ENCODE data around the gene CACNA2D3. TPM values are rescaled to one million over a fixed set of nuclear protein-coding genes. Genes with fewer than 3 reads are reported as not detected.

The CACNA2D3 gene
- polyA plus RNA-seq, 1 donor from 2014 or later = 26.2 TPM

DNA sequence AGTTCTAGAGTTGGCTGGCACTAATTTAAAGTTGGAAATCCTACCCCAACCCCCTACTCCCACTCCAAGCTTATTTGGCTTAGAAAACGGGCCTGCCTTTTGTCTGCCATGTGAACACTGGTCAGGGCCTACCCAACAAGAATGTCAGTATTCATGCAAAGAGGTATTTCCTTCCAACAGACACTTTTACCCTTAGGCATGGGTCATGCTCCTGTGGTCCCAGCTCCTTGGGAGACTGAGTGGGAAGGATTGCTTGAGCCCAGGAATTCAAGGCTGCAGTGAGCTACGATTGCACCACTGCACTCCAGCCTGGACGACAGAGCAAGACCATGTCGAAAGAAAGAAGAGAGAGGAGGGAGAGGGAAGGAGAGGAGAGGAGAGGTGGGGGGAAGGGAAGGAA lies 943.0 kb downstream of the CACNA2D3 start:
- Histone ChIP-seq H2AFZ (ENCODE audit: low read depth, low read length) (no peak overlapping the region), H3K9ac (ENCODE audit: low read length) (no peak overlapping the region), H3F3A (ENCODE audit: insufficient read depth, low read length, poor library complexity, severe bottlenecking) (no peaks in the 10 kb centered on the region), H3K36me3 (ENCODE audit: insufficient read depth, low read length) (no peaks in the 10 kb centered on the region), H3K9me2 (ENCODE audit: insufficient read depth, low read length) (no peaks in the 10 kb centered on the region), H4K20me1 (ENCODE audit: insufficient read depth) (no peaks in the 10 kb centered on the region), H3K79me2 (replicated peaks; ENCODE audit: insufficient read depth, low read length) (no peaks in the 10 kb centered on the region), H3K4me2 (ENCODE audit: low read length) (no peak overlapping the region), H3K27me3 (ENCODE audit: insufficient read depth, low read depth, low read length) (no peaks in the 10 kb centered on the region), H3K27ac (ENCODE audit: low read length) (no peak overlapping the region), H3K9me3 (ENCODE audit: low read length) (no peaks in the 10 kb centered on the region), H3K4me3 (ENCODE audit: low read length) (no peak overlapping the region)
- TF ChIP-seq POLR2AphosphoS5 (IDR thresholded peaks at IDR 0.05) = no peak
- TF ChIP-seq EZH2 (IDR thresholded peaks at IDR 0.05; ENCODE audit: borderline replicate concordance, insufficient read depth, low read length, poor library complexity, severe bottlenecking) = no peak
- TF ChIP-seq TAF1 (IDR thresholded peaks at IDR 0.05; ENCODE audit: low read depth) = no peak
- no peak for TF ChIP-seq MXI1 (conservative IDR thresholded peaks at IDR 0.05; ENCODE audit: poor library complexity, severe bottlenecking)
- TF ChIP-seq EP300 (conservative IDR thresholded peaks at IDR 0.05; ENCODE audit: poor library complexity, severe bottlenecking) = no peak
- TF ChIP-seq, protein P1, sequence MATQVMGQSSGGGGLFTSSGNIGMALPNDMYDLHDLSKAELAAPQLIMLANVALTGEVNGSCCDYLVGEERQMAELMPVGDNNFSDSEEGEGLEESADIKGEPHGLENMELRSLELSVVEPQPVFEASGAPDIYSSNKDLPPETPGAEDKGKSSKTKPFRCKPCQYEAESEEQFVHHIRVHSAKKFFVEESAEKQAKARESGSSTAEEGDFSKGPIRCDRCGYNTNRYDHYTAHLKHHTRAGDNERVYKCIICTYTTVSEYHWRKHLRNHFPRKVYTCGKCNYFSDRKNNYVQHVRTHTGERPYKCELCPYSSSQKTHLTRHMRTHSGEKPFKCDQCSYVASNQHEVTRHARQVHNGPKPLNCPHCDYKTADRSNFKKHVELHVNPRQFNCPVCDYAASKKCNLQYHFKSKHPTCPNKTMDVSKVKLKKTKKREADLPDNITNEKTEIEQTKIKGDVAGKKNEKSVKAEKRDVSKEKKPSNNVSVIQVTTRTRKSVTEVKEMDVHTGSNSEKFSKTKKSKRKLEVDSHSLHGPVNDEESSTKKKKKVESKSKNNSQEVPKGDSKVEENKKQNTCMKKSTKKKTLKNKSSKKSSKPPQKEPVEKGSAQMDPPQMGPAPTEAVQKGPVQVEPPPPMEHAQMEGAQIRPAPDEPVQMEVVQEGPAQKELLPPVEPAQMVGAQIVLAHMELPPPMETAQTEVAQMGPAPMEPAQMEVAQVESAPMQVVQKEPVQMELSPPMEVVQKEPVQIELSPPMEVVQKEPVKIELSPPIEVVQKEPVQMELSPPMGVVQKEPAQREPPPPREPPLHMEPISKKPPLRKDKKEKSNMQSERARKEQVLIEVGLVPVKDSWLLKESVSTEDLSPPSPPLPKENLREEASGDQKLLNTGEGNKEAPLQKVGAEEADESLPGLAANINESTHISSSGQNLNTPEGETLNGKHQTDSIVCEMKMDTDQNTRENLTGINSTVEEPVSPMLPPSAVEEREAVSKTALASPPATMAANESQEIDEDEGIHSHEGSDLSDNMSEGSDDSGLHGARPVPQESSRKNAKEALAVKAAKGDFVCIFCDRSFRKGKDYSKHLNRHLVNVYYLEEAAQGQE (IDR thresholded peaks at IDR 0.05; ENCODE audit: borderline replicate concordance) = no peak
- no peak for TF ChIP-seq SMC3 (conservative IDR thresholded peaks at IDR 0.05; ENCODE audit: poor library complexity)
- TF ChIP-seq RAD21 (conservative IDR thresholded peaks at IDR 0.05) = no peak
- TF ChIP-seq, protein P2, sequence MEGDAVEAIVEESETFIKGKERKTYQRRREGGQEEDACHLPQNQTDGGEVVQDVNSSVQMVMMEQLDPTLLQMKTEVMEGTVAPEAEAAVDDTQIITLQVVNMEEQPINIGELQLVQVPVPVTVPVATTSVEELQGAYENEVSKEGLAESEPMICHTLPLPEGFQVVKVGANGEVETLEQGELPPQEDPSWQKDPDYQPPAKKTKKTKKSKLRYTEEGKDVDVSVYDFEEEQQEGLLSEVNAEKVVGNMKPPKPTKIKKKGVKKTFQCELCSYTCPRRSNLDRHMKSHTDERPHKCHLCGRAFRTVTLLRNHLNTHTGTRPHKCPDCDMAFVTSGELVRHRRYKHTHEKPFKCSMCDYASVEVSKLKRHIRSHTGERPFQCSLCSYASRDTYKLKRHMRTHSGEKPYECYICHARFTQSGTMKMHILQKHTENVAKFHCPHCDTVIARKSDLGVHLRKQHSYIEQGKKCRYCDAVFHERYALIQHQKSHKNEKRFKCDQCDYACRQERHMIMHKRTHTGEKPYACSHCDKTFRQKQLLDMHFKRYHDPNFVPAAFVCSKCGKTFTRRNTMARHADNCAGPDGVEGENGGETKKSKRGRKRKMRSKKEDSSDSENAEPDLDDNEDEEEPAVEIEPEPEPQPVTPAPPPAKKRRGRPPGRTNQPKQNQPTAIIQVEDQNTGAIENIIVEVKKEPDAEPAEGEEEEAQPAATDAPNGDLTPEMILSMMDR (IDR thresholded peaks at IDR 0.05; ENCODE audit: poor library complexity, severe bottlenecking) = no peak

DNA sequence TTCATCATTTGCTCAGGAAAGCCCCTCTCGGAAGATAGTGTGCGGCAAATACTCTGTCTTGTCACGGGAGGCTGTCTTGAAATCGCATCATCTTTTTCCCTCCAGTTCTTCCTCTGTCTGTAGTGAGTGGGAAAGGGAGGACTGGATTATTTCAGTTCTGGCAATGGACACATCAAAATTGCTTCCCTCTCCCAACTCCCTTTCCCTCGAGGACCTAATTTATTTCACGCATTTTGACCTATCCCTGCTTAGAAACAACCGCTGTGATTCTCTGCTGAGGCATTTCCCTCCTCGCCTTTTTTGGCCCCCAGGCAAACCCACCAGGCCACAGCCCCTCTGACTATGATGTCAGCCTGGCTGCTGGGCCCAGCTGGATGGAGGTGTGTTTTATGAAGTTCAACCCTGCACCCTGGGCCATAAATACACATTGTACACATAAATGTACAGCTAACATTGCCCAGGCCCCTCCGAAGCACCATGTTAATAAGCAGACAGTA lies 944.2 kb downstream of the CACNA2D3 start:
- H3K4me3 ChIP-seq (ENCODE audit: low read length) = no peak overlapping the region
- TF ChIP-seq RAD21 (conservative IDR thresholded peaks at IDR 0.05) = no peak
- TF ChIP-seq, protein P1 (IDR thresholded peaks at IDR 0.05; ENCODE audit: borderline replicate concordance) = no peak
- no peak for TF ChIP-seq EP300 (conservative IDR thresholded peaks at IDR 0.05; ENCODE audit: poor library complexity, severe bottlenecking)
- TF ChIP-seq, protein P2 (IDR thresholded peaks at IDR 0.05; ENCODE audit: poor library complexity, severe bottlenecking) = no peak
- no peak for TF ChIP-seq EZH2 (IDR thresholded peaks at IDR 0.05; ENCODE audit: borderline replicate concordance, insufficient read depth, low read length, poor library complexity, severe bottlenecking)
- TF ChIP-seq POLR2AphosphoS5 (IDR thresholded peaks at IDR 0.05) = no peak
- TF ChIP-seq TAF1 (IDR thresholded peaks at IDR 0.05; ENCODE audit: low read depth) = no peak
- TF ChIP-seq SMC3 (conservative IDR thresholded peaks at IDR 0.05; ENCODE audit: poor library complexity) = no peak
- H3K9ac ChIP-seq (ENCODE audit: low read length) = no peak overlapping the region
- no peaks in the 10 kb centered on the region for H4K20me1 ChIP-seq (ENCODE audit: insufficient read depth)
- no peaks in the 10 kb centered on the region for H3K36me3 ChIP-seq (ENCODE audit: insufficient read depth, low read length)
- H2AFZ ChIP-seq (ENCODE audit: low read depth, low read length) = no peak overlapping the region
- H3K27me3 ChIP-seq (ENCODE audit: insufficient read depth, low read depth, low read length) = no peaks in the 10 kb centered on the region
- no peak overlapping the region for H3K4me2 ChIP-seq (ENCODE audit: low read length)
- no peak overlapping the region for H3K27ac ChIP-seq (ENCODE audit: low read length)
- no peaks in the 10 kb centered on the region for H3K79me2 ChIP-seq (replicated peaks; ENCODE audit: insufficient read depth, low read length)
- no peaks in the 10 kb centered on the region for H3K9me3 ChIP-seq (ENCODE audit: low read length)
- H3K9me2 ChIP-seq (ENCODE audit: insufficient read depth, low read length) = no peaks in the 10 kb centered on the region
- no peaks in the 10 kb centered on the region for H3F3A ChIP-seq (ENCODE audit: insufficient read depth, low read length, poor library complexity, severe bottlenecking)

Data from neural cell (in vitro differentiated cells).